GM23248 (cell line): Measurements from ENCODE around the gene ZNF138.

Experiments used
- EZH2 ChIP-seq: fragments of 200-600 bp; sonication (generic); IDR thresholded peaks from 2 replicates; pipeline ENCODE4 v1.6.1; 2018; ENCODE audit warnings: antibody characterized with exemption, mild to moderate bottlenecking; ENCODE audit not compliant: insufficient read depth, poor library complexity, severe bottlenecking
- EZH2phosphoT487 ChIP-seq: fragments of 200-600 bp; sonication (generic); IDR thresholded peaks from 2 replicates; pipeline ENCODE4 v1.6.1; 2018; ENCODE audit warnings: antibody characterized with exemption, moderate library complexity, mild to moderate bottlenecking, low read depth; ENCODE audit not compliant: insufficient read depth

DNA sequence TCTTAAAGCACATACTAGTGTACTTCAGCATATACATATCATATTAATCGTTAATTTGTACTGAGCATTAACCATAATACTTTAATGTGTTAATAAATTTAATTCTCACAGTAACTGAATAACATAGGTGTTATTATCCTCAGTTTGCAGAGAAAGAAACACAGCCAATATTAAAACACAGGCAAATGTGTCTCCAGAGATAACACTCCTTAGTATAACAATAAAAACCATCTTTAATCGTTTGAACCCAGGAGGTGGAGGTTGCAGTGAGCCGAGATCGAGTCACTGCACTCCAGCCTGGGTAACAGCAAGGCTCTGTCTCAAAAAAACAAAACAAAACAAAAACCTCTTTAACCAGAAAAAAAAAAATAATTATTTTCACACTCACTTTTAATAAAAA lies 59.5 kb downstream of the ZNF138 start:
- TF ChIP-seq EZH2 (no peak), EZH2phosphoT487 (no peak)
